Measurements from ENCODE around the gene TFAP2E.

DNA sequence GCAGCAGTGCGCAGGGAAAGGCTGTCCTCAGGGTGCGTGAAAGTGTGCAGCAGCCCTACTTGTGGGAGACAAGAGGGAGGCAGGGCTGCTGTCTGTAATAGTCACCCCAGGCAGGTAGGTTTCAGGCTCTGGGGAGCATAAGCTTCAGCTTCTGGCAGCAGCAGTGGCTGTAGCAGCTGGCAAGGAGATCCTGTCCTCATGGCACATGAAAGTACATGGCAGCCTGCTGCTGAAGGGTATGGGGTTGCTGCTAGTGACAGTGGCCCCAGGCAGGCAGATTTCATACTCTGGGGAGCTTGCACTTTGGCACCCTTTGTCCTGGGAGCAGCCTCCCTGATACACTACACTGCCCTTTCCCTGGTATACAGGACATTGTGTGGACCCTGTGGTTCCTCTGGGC, 42.2 kb upstream of the TFAP2E start:
- TF ChIP-seq CTCF (IDR thresholded peaks at IDR 0.05; ENCODE audit: low read depth, low read length) (no peak), EZH2phosphoT487 (IDR thresholded peaks at IDR 0.05; ENCODE audit: low read depth) (no peak)
